SKM-1 treated with dmso at 0.1 percent for 144 hours (cell line): Measurements from ENCODE around the gene DDX49.

Experiments used
- DNase-seq: peaks from one replicate; lab custom pipeline; 2025; ENCODE audit not compliant: unreplicated experiment; lab: John Stamatoyannopoulos, UW

The DDX49 gene, protein sequence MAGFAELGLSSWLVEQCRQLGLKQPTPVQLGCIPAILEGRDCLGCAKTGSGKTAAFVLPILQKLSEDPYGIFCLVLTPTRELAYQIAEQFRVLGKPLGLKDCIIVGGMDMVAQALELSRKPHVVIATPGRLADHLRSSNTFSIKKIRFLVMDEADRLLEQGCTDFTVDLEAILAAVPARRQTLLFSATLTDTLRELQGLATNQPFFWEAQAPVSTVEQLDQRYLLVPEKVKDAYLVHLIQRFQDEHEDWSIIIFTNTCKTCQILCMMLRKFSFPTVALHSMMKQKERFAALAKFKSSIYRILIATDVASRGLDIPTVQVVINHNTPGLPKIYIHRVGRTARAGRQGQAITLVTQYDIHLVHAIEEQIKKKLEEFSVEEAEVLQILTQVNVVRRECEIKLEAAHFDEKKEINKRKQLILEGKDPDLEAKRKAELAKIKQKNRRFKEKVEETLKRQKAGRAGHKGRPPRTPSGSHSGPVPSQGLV

DNA sequence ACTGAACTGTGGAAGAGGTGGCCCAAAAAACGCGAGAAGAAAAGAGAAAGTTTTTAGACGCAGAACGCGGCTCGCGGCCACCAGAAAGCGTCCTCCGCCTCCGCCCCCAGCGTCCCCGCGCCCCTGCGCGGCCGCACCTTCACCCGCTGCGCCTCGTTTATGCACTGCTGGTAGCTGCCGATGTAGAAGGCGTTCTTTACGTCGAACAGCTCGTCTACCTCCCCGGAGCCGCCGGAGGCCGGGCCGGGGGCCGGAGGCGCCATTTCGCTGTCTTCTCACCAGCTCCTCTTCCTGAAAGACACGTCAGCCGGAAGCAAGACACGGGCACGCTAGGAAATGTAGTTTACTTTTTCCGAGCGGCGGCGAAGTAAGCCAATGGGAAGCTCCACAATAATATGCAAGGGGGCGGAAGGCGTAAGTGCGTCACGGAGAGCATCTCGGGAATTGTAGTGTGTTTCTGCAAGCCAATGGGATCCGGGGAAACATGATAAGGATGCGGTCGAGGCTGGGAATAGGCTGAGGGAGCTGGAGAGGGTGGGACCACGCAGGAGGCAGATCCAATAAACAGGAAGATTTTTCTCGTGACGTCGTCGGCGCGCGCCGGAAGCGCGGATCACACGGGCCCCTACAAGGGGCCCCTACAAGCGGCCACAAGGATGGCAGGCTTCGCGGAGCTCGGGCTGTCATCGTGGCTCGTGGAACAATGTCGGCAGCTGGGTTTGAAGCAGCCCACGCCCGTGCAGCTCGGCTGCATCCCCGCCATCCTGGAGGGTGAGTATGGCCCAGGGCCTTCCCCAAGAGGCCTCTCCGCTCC, at the start of gene DDX49, which contains the start of gene COPE:
Gene DDX49, plus strand, starts transcription at position 630 of the 814 bp plus-strand sequence. Its CDS starts 27 bp downstream, at position 657.
Gene COPE, minus strand, starts transcription at position 302 of the 814 bp plus-strand sequence. Its CDS starts 39 bp downstream, at position 263.
- peak; percentile 100 for DNase-seq

DNA sequence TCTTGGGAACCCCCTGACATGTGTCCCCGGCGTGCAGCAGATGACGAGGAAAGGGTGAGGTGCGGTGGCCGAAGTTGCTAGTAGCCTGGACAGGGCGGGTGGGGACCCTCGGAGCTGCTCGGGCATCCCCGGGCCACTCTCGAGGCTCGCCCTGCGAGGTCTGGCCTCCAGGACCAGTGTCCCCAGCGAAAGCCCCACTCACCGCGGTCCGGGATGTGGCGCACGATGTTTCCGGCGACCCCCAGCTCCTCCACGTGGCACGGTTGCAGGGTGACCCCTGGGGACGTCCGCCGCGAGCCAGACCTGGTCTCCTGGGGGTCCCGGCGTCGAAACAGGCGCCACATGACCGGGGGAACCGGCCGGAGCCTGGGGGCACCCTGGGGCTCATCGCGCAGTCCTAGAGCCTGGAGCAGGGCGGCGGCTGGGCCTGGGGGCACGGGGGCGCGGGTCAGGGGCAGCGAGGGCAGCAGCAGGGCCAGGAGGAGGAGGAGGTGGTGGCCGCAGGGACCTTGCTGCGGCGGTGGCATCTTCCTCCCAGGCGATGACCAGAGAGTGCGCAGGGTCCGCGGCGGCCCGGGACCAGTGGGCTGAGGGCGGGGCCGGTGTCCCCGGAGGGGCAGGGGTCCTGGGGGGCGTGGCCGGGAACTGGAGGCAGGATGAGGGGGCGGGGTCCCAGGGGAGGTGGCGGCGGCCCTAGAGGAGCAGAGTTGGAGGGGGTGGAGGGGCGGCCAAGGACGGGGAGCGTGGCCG, 49.6 kb upstream of the DDX49 start:
- DNase-seq: no peak

DNA sequence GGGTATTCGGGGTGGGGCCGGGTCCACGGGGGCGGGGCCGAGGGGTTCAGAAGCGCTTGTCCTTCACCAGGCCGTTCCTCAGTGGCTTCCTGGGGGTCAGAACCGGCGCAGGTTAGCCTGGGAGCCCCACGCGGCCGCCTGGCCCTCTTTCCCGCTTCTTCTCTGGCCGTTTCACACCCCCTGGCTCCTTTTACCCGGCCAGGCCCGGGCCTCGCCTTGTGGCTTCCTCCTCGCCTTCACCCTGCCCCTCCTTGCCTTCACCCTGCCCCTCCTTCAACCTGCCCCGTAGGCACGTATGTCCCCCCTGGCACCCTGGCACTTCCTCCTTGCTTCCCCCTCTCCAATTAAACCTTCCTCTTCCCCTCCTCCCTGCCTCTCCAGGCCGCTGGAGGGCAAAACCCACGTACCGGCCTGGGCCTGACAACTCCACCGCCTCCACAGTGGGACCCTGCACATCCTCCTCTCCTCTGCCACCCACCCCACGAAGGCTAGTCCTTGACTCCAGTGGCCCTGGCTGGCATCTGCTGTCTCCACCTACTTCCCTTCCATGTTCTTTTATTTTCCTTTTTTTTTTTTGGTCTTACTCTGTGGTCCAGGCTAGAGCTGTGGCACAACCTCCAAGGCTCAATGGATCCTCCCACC, 48.9 kb upstream of the DDX49 start:
- DNase-seq: no peak

DNA sequence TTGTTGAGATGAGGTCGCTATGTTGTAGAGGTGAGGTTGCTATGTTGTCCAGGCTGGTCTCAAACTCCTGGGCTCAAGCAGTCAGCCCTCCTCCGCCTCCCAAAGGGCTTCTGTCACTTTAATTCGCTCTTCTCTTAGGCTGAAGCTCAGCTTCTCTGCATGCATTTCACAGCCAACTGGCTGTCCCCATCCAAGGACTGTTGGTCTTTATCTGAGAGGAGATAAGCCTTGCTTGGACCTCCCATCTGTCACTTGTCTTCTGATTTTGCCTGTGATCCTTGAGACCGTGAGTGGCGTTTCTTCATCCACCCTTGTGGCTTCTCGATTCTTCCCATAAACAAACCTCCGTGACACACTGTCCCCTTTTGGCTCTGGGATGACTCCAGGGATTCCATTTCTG, 48.0 kb upstream of the DDX49 start:
- DNase-seq: no peak

DNA sequence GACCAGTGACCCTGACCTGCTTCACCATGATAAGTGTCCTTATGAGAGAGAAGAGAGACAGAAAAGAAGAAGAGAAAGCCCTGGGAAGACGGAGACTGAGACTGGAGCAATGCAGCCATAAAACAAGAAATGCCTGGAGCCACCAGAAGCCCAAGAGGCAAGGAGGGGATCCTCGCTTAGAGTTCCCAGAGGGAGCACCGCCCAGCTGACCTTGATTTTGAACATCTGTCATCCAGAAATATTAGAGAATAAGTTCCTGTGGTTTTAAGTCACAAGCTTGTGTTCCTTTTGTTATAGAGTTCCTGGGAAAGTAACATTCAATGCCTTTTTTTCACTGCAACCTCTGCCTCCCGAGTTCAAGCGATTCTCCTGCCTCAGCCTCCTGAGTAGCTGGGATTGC, 43.8 kb upstream of the DDX49 start:
- DNase-seq: no peak

DNA sequence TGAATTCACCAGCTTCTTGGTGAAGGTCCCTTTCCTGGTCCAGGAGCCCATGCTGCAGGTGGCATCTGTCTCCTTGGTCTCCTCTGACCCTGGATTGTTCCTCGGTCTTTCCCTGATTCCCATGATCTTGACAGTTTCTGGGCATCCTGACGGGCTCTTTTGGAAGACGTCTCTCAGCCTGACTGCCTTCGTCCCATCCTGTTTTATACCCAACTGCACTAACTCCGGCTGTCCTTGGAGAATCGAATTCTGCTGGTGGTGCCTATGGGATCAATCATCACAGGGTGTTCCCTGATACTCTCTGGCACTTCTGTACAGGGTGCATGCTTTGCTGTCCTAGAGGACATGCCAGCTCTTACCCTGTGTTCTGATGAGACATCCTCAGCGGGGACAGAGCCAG, 42.6 kb upstream of the DDX49 start:
- DNase-seq: no peak

DNA sequence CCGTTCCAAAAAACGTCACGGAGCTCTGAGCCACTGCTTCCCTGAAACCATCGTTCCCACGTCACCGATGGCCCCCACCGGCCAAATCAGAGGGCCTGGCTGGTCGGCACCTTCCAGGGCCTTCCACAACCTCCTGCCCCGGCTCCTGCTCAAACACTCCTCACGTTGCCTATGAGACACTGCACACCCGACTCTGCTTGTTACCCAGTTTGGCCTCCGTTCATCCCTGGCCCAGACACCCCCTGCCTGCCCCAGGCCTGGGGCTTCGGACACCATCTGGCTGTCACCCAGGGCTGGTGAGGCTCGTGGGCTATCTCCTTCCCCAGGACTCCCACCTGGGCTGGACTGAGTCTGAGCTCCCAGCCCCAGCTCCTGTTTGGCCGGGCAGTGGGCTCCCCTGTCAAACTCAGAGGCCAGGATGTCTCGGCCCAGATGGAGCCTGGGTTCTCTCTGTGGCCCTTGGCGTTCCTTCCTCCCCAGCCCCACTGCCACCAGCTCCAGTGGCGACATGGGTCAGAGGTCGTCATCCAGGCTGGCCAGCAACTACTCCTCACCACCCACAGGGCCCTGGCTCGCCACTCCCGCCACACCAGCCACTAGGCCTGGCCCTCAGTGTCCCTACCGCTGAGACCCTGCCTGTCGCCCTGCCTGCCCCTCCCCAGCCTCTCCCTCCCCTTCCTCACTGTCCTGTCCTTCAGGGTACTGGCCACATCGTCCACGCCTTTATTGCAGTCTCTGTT, 41.3 kb upstream of the DDX49 start:
- DNase-seq: no peak

DNA sequence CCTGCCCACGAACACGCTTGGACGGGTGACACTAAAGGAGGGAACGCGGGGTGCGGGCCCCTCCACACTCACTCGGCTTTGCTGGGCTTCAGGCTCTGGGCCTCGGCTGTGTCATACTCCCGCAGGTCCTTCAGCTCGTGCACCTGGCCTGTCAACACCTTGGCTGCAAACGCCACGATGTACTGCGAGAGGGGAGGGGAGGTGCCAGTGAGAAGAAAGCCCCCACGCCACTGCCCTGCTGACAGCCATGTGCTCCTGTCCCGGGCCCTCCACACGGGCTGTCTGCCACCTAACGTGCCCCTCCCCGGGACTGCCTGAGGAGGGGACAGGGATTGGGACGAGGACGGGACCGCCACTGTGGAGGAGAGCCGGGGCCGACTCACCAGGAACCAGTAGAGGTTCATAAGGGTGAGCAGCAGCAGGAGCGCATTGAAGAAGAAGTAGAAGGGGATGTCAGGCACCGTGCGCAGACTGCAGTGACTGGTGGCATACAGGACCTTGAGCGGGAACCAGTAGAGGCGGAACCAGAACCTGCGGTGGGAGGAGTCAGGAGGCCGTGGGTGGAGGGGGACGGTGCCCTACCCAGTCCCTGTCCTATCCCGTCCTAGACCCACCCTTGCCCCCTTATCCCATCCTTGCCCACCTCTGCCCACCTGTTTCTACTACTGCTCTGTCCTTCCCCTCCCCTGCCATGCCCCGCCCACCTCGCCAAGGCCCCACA, 40.5 kb upstream of the DDX49 start:
- DNase-seq: no peak

DNA sequence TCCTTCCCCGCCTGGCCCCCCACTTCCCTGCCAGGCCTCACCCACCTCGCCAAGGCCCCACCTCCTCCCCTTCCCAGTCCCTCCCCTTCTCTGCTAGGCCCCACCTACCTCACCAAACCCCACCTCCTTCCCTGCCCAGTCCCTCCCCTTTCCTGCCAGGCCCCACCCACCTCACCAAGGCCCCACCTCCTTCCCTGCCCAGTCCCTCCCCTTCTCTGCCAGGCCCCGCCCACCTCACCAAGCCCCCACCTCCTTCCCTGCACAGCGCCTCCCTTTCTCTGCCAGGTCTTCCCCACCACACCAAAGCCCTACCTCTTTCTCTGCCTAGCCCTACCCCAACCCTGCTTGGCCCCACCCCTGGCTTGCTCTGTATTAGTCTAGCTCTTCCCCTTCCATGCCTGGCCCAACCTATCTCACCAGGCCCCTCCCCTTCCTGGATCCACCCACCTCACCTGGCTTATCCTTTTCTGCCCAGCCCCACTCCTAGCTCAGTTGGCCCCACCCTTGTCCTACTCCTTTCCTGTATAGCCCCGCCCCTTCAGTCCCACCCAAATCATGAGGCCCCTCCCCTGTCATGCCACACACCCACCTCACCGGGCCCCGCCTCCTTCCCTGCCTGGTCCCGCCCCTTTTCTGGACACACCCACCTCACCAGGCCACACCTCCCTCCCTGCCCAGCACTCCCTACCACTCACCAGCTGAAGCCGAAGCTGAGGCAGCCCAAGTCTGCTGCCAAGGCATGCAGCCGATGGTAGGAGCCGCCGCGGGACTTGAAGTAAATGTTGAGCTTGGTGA, 39.7 kb upstream of the DDX49 start:
- peak; percentile 54 for DNase-seq

DNA sequence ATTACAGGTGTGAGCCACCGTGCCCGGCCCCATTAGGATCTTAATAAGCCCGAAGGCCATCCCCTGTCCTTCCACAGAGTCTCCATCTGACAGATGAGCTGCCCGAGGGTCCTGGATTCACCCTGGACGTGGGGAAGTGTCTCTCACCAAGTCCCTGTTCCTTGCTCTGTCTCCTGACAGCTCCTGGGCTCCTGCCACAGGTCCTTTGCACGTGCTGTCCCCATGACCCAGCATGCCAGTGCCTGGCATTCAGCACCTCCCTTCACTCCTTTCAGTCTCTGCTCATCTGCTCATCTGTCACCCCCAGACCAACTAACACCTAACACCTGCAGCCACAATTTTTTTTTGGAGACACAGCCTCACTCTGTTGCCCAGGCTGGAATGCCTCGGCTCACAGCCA, 38.0 kb upstream of the DDX49 start:
- DNase-seq: no peak

DNA sequence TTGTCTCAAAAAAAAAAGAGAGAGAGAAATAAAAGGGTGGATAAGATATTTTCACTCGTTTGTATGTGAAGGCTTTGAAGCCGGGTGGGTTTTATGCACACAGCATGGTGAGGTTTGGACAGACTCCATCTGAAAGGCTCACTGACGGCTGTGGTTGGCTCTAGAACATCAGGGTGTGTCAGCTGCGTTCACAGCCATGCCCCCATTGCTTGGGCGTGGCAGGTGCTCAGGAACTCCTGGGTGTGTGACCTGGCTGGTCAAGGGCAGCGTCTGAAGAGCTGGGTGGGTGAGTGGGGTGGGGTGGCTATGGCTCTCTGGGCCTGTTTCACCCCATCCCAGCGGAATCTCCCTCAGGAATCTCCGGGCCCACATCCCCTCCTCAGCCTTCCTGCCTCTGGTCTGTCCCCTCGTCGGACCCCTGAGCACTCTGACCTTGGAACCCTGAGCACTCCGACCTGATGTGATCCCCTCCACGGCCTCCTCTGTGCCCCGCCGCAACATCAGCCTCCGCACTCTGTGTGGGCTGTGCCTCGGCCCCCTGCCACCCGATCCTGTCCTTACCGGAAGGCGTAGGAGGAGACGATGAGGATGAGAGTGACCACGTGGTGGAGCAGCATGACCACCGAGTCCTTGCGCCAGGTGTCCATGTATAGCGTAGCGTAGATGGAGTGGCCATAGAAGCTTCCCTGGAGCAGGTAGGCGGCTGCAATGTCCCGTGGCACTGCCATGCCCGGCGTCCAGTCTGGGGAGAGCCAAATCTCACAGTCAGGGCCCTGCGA, 35.8 kb upstream of the DDX49 start:
- no peak for DNase-seq

DNA sequence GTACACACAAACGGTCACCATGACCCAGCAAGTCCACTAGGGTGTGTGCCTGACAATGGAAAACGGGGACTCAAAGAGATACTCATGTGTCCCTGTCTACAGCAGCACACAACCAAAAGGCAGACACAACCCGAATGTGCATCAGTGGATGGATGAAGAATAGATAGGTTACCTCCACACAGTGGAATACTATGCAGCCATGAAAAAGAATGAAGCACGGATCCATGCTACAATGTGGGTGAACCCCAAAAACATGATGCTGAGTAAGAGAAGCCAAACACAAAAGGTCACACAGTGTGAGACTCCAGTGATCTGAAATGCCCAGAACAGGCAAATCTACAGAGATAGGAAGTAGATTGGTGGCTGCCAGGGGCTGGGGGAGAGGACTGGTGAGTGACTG, 32.5 kb upstream of the DDX49 start:
- no peak for DNase-seq

DNA sequence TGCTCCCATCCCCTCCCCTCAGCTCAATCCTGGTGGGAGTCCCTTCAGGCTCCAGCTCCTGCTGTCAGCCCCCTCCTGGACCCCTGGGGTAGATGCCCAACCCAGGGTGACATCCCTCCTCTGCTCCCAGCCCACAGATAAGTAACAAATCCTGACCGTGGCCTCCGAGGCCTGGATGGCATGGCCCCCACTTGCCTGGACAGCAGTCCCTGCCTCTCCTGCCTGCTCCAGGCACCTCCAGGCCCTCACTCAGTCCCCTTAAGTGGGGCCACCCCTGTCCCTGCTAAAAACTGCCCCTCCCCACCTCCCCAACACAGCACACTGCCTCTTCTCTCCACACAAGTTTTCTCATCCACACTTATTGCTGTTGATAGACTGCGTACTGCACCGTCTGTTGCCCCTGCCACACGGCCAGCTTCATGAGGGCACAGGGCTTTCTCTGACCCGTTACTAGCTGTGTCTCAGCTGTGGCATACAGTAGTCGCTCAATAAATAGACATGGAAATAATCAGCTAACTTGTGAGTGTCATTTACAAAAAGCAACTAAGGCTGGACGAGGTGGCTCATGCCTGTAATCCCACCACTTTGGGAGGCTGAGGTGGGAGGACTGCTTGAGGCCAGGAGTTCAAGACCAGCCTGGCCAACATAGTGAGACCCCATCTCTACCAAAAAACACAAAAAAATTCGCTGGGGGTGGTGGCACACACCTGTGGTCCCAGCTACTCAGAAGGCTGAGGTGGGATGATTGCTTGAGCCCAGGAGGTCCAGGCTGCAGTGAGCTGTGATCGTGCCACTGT, 29.4 kb upstream of the DDX49 start:
- DNase-seq: no peak

DNA sequence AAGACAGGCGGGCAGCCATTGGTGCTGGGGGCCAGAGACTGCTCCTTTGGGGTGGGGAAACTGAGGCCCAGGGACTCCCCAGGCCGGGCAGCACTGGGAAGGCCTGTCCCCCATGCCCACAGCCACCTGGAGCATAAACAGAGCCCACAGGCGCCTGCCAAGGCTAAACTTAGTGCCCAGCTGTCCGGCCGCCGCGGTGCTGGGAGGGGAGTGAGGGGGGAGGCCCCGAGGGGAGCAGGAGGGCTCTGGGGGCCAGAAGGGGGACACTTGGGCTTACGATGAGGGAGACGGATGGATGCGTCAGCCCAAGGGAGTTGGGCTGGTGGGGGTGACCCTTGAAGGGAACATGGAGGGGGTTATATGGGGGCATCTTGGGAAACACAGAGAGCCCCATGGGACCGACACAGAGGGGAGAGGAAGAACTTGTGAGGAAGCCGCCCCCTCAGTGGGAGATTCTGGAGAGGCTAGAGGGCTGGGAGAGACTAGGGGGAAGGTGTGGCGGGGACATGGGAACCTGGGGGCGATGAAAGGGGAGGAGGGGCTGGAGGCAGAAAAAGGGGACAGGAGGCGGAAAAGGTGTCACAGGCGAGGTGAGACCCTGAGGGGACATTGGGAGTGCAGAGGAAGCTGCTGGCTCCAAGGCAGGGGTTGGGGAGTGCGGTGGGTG, 25.8 kb upstream of the DDX49 start:
- DNase-seq: no peak

DNA sequence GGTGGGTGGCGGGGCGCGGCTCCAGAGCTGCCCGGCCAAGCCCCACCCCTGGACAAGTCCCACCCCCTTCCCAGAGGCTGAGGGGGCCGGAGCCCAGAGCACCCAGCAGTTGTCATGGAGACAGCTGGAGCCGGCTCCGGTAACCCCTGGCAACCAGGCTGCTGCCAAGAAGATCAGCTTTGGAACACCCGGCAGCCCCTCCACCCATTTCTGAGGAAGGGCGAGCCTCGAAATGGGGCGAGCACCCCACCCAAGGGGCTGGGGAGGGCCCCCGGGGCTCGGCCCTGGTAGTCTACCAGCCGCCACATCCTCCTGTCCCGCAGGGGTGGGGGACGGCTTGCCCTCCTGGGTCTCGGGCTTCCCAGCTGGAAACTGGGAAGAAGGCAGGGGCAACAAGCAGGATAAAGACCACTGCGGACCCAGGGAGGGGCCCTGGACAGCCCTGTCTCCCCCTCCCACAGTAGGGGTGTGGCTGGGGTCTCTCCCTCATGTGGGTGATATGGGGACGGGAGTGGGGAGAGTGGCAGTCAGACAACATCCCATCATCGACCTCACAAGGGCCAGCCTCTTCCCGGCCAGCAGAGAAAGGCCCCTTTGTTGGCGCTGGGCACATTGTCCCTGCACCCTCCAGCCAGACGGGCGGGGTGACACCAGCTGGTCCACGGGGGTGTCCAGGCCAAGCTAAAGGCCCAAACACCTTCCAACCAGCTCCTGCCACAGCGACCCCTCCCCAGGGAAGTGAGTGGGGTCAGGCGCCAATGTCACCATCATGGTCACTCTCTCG, 25.1 kb upstream of the DDX49 start:
- DNase-seq: no peak
